Fibroblast of villous mesenchyme (primary cell): ENCODE data around the gene JUN. TPM values are rescaled to one million over a fixed set of nuclear protein-coding genes. Genes with fewer than 3 reads are reported as not detected.

Experiments
- DNase-seq: peaks from one replicate; pipeline ENCODE4 v3.0.0-alpha.2; 2010; ENCODE audit warnings: low read depth
- H3K4me3 ChIP-seq: 2 replicates; pipeline ENCODE4 v1.5.1; 2011; ENCODE audit warnings: low read depth, mild to moderate bottlenecking, low read length
- CTCF ChIP-seq: IDR thresholded peaks from 2 replicates; pipeline ENCODE4 v1.5.1; 2012; ENCODE audit warnings: low read depth, mild to moderate bottlenecking, low read length; ENCODE audit not compliant: insufficient read depth
- total RNA-seq: library from RNA; depleted of rRNA; stranded (reverse); fragments of >200 nt; gene quantifications from 2 replicates; pipeline ENCODE4 v1.2.3, GENCODE V29; 2012

JUN gene
- total RNA-seq, 1 donor, result 84.6 TPM

GRCh38 chr1:58815686-58816071 lies 31.8 kb upstream of the JUN start:
- peak overlapping the region; percentile 69 for H3K4me3 ChIP-seq
- no peak for TF ChIP-seq CTCF
- no peak for DNase-seq

DNA sequence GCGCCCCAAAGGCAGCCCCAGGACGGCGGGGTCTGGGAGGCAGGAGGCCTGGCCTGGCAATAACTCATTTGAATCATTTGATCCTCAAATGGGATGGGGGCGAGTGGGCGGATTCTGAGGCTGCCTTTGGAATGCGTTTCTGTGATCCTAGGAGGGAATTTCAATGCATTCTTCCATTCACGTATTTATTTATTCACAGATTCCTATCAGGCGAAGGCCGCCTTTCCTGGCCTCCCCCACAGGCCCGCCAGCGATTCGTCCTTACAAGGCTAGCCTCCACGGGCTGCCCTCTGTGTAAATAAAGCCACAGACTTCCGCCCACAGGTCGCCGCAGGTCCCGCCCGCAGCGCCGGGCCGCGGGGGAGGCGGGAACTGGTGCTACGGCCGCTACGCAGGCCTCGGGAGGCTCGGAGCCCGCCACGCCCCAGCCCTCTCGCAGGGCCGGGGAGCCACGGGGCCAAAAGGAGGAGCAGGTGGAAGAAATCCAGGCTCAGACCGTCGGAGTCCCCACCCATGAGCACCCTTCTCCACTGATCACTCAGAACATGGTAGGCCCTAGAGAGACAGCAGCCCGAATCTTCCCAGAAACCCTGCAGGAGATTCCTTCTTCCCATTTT lies 31.3 kb upstream of the JUN start:
- no peak for TF ChIP-seq CTCF
- H3K4me3 ChIP-seq, result peak overlapping the region; percentile 69
- DNase-seq, result peak; percentile 96

GRCh38 chr1:58814251-58815068 lies 30.6 kb upstream of the JUN start:
- TF ChIP-seq CTCF, result no peak
- DNase-seq, result no peak
- H3K4me3 ChIP-seq, result no peak overlapping the region

DNA sequence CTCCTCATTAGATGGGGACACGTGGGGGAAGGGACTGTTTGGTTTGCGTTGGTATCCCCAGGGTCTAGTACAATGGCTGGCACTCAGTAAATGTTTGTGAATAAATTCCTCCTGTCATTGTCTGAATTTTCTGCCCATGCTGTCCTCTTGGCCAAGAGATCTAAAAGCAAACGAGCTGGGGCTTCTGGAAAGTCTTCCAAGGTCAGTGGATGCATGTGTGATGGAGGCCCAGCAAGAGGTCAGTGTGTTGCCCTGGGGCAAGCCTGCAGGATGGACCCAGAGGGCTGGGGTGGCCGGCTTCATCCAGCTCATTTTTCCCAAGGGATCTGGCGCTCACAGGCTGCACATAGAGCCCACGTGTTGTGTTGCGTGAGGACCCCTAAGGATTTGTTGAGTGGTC lies 30.0 kb upstream of the JUN start:
- no peak overlapping the region for H3K4me3 ChIP-seq
- no peak for DNase-seq
- TF ChIP-seq CTCF, result no peak

- no peak overlapping the region for H3K4me3 ChIP-seq
- TF ChIP-seq CTCF, result no peak
- DNase-seq, result no peak
Observed at GRCh38 chr1:58813361-58813760, 29.5 kb upstream of the JUN start.

- no peak overlapping the region for H3K4me3 ChIP-seq
- peak; percentile 19 for DNase-seq
- no peak for TF ChIP-seq CTCF
Observed at GRCh38 chr1:58812926-58813325, 29.1 kb upstream of the JUN start.
